Islet precursor cell (in vitro differentiated cells): ENCODE data around the gene CUX1.

Source experiments
- DNase-seq: peaks from one replicate; pipeline ENCODE4 v3.0.0-alpha.2; 2018

The CUX1 gene

DNA sequence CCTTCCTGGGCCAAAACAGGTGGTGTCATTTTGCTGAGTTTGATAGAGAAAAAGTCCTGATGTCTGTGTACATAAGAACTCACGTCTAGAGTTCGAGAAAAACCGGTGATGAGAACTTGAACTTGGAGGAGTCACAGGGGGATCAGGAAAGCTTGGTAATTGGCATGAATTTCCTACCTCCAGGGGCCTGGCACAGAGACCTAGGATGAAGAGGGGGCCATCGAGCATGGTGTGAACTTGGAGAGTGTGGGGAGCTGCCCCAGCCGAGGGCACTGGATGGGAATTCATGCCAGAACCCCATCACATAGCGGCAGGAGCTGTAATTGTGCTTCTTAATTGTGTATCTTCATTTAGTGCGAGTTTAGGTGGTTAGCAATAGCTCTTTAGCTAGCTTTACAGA, 82.2 kb downstream of the CUX1 start:
- no peak for DNase-seq

DNA sequence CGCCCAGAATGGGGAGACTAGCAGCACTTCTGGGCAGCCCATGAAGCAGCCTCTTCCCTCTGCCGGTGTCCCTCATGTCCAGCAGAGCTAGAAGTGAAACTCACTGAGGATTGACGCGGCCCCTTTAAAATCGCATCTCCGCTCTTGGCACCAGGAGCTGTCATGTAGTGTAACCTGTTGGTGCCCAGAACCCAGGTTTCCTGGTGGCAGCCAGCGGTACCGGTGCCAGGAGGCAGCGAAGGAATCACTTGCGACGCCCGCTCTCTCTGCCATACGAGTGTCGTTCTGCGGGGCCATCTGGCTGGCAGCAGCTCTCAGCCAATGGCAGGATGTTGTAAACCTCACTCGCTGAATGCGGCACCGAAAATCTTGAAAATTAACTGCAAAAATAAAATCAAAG, 82.7 kb downstream of the CUX1 start:
- DNase-seq = no peak

DNA sequence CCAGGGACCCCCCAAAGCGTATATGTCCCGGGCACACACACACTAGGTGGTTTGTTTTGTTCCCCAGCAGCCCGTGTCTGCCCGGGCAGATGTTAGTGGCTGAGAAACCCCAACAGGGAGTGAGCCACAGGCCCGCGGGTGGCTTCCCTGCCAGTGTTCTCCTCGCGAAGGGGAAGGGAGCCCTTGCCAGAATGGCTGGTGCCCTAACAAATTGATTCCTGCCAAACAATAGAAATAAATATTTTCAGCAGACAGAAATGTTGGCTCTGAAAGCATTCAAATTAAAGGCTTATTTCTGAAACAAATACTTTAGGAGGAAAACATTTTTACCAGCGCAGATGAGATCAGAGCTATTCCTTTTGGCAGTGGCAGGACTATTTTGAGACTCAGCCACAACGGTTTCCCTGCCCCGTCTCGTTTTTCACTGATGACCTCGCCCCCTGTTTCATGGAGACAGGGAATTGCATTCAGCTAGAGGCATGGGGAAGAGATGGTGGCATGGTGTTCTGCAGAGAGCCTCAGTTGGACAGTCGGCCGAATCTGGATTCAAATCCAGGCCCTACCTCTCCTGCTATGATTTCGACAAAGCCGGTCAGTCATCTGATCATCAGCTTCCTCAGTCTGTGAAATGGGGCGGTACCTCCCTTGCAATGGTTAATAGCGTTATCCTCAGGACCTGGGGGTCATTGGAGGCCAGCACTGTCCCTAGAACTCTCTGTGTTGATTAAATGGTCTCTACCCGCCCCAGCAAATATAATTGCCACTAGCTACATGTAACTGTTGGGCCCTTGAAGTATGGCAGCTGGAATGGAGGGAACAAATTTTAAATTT, 84.5 kb downstream of the CUX1 start:
- no peak for DNase-seq

DNA sequence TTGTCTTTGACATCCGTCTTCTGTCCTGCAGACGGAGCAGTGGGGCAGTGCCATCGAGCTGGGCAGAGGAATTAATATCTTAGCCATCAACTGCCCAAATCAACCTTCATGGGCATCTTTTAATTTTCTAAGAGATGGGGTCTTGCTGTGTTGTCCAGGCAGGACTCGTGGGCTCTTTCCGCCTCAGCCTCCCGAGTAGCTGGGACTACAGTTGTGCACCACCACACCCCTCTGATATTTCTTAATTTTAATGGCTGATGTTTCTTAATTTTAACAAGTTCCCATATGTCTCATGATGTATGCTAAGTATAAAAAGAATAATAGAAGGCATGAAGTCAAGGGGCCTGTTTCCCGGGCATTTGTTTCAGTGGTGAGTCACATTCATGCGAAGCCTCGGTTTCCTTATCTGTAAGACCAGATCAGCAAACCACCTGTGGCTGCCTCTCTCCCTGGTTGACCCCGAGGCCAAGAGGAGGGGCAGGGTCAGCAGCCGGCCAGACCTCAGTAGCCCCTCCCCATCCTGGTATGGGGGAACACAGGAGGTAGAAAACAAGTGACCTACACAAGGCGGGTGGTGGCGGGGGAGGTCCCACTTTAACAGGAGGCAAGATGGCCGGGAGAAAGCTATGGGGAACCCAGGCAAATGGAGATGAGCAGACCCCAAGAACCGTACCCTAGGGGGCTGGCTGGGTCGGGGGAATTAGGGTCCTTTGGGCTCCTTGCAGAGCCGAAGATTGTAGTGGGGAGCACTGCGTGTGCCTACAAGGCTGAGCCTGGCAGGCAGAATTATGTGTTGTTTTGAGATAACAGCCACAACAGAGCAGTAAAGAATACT, 85.5 kb downstream of the CUX1 start:
- DNase-seq = peak; percentile 29

DNA sequence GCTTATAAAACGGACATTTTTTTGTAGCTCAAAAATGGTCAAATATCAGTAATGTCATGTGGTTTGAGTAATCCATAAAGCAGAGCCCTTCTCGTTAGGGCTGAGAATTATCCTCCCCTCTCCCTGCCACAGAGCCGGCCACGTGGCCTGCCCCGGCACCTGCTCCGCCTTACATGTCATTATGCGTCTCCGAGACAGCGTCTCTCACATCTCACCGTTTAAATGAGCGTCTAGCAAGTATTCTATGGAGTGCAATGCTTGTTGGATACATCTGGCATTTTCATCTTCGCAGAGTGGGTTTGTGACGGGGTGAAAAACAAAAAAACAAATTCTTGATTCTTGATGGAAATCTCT, 86.1 kb downstream of the CUX1 start:
- no peak for DNase-seq

DNA sequence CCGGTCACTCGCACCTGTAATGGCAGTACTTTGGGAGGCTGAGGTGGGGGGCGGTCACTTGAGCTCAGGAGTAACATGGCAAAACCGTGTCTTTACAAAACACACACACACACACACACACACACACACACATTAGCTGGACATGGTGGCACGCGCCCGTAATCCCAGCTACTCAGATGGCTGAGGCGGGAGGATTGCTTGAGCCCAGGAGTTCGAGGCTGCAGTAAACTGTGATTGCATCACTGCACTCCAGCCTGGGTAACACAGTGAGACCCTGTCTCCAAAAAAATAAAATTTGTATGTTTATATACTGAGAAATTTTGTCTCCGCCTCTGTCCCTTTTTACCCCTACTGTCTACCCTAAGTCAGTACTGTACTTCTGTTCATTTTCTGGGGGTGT, 86.6 kb downstream of the CUX1 start:
- DNase-seq = no peak

DNA sequence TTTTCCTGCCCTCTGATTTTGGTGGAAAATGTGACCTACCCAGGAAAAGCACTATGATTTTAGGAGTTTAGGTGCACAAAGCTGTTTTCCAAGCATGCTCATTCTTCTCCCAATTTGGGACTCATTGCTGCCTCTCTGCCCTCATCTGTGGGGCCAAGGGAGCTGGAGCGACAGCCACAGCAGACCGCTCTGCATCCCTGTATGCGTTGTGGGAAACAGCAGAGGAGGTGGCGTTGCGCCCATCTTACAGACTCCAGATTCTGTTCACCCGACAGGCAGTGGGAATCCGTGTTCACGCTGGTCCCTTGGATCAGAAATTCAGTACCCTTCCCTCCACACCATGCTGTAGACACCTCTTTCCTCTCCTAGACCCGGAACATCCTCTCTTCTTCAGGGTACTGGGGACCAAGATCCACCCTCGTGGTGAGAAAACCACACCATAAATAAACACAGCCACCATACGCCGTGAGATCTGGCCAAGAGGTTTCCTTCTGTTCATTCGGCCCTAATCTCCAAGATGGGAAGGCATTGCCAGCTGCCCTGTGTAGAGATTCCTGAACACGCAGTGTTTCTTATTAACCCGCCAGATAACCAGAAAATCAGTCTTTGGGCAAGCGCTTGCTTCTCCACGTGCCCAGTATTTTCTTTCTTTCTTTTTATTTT, 87.9 kb downstream of the CUX1 start:
- DNase-seq = no peak

DNA sequence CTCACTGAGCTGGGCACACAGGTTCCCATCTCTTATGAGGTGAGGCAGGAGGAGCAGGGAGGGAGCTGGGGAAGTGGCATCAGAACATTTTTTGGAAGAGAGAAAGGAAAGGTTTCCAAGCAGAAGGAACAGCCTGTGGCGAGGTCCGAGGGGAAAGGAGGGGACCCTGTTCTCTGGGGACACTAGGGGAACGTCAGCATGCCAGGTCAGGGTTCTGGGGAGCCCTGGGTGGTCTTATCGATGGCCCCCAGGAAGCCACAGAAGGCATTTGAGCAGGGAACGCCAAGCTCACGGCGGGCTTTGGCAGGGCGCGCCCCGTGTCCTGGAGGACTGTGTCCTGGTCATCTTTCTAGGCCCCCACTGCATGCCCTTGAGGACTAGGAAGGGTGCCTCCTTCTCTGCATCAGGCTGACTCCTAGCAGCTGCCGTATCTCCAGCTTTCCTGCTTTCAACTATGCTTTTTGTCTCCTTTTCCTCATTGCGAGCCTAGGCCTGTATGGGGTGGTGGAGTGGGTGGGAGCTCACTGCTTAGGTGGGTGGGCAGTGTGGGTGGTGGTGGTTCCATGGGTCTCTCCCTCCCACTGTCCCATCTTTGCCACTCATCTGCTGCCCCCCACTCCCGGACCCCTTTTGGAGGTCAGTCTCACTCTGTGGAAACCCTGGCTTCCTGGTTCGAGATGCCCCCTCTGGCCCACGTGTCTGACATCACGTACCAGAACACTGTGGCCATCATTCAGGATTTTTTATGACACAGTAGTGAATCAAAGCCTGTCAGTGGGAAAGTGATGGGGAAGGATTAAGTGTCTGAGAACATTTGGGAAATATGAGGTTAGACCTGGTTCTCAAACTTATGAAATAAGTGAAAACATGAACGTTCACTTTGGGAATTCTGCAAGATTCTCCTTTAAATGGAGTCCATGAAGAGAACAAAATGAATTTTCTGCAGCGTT, 89.1 kb downstream of the CUX1 start:
- no peak for DNase-seq

DNA sequence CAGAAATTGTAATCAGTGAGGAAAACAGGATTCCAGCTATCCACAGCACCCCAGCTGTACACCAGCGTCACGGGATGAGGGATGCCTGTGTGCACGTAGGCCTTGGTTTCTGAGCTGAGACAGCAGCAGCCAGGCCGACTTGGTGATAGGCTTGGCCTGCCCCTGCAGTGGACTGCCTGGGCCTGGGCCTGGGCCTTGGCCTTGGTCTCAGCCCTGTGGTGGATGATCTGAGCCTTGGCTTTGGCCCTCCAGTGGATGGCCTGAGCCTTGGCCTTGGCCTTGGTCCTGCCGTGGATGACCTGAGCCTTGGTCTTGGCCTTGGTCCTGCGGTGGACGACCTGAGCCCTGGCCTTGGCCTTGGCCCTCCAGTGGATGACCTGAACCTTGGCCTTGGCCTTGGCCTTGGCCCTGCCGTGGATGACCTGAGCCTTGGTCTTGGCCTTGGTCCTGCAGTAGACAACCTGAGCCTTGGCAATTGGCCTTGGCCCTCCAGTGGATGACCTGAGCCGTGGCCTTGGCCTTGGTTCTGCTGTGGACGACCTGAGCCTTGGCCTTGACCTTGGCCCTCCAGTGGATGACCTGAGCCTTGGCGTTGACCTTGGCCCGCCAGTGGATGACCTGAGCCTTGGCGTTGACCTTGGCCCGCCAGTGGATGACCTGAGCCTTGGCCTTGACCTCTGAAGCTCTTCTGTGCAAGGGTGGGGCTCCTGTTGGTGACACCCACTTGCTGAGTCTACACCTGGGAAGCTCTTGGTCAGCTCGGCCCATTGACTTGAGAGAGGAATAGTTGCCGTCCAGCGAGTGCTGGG, 93.8 kb downstream of the CUX1 start:
- no peak for DNase-seq

DNA sequence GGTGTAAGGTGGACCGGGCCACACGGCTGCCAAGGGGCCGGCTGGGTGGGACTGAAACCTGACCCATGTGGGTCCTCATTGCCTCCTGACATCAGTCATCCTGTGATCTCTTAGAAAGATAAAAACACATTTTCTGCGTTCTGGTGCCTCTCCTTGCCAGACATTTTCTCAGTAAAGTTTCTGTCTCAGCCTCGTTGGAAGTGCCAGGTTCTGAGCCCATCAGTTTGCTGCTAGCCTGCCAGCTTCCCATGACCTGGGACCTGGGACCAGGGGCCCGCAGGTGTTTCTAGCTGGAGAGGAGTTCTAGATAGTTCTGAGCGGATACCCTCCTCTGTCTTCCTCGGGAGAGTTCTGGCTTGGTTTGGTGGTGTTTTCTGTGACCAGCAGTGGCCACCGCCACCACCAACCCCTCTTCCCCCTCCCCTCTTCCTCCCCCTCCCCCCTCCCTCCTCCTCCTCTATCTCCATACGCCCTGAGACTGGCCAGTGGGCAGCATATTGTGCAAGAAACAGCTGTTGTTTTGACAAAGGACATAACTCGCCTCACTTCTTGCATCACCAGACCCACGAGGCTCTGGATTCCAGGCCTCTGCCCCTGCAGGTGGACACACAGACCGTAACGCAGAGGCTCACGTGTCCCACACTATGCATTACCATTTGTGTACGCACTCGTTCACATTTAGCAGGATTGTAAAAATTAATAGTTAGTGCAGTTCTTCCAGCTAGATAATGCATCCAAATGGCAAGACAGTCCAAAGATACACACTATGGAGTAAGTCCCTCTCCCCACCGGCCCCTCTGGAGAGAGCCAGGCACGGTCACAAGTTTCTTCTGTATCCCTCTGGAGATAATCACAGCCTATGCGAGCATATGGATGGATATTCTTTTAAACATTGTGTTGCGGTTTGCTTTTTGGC, 94.6 kb downstream of the CUX1 start:
- peak; percentile 66 for DNase-seq

DNA sequence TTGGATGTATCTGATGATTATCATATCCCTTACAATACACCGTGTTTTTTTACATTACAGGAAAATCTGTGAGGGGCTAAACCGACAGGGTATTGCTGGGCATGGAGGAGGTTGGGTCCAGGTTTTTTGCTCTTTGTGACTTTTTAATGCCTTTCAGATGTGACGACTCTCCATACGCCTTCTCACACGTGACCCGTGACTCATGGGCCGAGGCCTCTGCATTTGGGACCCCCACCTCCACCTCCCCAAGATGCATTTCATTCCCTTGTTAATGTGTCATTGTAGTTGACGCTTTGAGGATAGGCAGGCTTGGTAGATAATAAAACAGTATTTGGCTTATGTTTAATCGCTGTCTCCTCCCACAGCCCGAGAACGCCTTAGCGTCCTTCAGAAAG, 95.3 kb downstream of the CUX1 start:
- no peak for DNase-seq

DNA sequence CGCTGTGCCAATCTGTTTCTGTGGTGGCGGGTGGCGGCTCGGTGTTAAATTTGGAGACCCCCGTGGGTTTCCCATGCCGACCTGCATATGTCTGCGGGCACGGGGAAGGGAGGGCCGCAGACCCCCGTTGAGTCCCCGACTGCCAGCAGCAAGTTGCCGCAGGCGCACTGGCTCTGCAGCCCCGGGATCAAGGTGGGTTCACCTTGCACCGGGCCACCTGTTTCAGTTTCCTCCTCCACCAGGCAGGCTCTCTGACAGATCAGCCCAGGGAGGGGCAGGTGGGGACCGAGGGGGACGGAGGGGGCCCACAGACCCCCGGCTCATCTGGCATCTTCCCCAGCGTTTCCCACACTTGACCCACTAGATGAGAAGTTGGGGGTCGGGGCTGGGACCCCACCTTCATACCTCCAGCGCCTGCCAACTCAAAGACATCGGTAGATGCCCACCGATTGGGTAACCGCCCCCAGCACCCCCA, 95.9 kb downstream of the CUX1 start:
- no peak for DNase-seq

DNA sequence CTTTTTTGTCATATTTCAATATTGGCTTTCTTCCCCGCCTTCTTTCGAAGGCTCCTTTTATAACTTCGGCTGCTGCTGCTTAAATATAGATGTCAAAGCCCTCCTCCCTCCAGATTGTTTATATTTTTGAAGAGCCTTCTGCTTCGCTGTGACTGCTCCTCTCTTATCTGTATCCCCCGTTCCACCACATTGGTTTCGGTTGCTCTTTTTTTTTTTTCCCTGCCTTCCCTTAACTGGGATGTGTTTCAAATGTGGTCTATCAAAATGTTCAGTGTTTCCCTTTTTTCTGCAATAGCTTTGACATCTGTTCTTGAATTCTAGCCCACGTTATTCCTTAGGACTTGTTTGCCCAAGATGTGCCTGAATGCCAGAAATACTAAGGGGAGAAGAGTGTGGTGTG, 96.4 kb downstream of the CUX1 start:
- DNase-seq = no peak

DNA sequence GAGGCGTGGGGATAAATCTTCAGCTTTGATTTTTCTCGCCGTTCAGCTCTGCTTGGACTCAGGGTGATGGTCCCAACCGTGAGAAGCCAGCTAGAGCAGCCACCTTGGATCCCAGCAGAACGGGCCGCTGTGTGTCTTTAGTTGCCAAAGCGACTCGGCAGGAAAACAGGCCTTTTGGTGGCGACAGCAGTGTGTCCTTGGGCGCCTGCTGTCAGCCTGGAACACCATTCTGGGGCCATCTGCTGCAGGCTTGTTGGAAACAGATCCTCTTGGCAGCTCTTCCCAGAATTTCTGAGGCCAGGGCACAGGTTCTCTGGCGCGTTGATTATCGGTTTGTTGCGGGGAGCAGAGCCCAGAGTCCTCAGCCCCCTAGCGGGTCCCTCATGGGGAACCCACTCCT, 97.6 kb downstream of the CUX1 start:
- no peak for DNase-seq

DNA sequence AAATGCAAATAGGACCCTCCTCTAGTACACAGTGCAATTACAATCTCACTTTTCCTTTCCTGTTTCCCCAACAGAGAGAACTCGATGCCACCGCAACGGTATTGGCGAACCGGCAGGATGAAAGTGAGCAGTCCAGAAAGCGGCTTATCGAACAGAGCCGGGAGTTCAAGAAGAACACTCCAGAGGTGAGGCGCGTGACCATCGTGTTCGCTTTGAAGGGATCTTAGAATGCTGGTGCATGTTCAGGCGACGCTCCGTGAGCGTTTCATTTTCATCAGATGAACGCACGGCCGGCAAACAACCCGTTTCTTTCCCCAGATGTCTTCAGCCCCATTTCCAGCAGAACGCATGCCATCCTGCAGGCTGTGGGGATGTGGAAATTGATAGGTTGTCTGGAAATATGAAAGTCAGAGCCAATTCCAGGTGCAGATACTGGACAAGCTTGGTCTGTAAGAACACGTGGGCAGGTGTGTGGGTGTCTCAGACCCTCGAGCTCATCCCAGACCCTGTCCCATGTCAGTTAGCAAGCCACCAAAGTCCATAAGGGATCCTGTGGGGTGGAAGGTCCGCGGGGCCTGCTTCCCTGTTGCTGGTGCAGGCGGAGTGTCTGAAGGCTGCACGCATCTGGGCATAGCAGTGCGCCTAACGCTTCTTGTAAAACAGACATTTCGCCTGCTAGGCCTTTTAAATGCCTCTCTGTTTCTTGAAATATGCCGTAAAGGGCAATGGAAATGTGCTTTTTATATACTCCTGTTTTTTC, 98.8 kb downstream of the CUX1 start:
- DNase-seq = no peak

DNA sequence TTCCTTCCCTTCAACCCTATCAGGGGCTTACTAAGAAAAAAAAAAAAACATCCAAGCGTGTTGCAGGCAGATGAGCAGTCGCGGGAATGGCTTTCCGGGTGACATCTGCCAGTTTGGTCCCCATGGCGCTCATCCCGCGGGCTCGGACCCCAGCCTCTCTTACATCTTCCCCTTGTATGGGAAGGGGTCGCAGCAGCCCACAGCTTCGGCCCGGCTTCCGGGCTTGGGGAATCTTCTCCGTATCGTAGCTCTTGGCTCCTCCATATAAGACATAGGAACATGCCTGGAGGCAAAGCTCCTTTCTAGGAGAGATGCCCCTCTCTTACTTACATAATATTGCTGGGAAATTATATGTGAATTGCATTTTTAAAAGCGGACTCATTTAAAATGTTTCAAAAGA, 99.5 kb downstream of the CUX1 start:
- no peak for DNase-seq

DNA sequence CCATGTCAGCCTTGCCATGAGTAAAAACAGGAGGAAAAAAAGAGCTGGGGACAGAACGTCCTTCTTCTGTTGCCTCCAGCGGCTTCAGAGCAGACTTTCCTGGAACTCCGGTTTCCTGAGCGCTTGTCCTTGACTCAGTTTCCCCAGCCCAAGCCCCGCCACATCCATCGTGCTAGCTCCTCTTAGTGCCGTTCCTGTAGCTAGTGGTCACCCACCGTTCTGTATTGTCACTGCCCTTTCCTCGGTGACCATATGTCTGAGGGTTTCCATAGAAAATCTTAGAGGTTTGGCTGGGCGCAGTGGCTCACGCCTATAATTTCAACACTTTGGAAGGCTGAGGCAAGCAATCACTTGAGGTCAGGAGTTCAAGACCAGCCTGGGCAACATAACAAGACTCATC, 100.1 kb downstream of the CUX1 start:
- no peak for DNase-seq

DNA sequence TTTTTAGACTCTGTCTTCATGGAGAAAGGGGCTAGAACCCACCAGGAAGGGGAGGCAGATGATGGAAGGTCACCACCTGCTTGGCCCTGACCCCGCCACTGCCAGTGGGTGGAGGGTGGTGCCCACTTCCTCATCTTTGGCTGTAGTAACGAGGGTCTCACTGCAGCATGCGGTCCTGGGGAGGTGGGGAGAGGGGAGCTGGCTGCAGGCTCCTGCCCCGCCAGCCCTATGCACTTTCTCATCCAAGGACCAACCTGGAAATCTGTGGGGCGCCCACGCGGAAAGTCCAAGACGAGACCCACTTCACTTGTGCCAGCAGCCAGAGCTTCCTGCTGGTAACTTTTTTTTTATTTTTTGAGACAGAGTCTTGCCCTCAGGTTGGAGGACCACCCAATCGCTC, 101.0 kb downstream of the CUX1 start:
- DNase-seq = no peak

DNA sequence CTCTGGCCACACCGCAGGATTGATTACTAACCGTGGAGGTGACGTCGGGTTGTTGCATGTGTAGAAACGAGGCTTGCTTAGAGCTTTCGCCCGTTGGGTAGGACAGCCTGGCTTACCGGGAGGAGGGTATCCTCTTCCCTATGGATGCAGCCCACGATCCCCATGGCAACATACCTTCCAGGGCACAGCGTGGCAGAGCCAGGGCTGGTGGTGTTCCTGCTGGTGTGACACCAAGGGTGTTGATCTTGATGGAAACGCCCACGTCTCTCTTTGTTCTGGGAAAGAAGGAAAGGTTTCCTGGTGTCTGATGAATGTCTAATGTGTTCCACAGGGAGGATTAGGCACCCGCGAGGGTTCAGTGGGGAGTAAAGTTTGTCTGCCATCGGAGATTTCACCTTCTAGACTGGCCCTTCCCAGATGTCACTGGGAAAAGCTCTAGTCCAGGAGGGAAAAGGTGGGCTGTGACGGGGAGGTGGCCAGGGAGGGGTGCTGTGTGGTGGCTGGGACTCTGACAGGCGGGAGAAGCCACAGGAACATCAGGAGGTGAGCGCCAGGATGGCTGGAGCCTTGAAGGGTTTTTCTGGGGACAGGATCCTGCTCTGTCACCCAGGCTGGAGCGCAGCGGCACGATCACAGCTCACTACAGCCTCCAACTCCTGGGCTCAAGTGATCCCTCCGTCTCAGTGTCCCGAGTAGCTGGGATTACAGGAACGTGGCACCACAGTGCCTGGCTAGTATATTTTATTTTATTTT, 102.1 kb downstream of the CUX1 start:
- DNase-seq = no peak
